Ovary (tissue), 9 donors: ENCODE results near the gene DOCK4. TPM values are rescaled to one million over a fixed set of nuclear protein-coding genes. Genes with fewer than 3 reads are reported as not detected.
"Not testable (repeated sequence)": the region's sequence is repeated elsewhere in the genome, so short reads cannot be mapped to it uniquely, and the experiment has no call there.

ENCODE experiments used
- DNase-seq, 5 donors: peaks; one replicate each; pipeline ENCODE4 v3.0.0-alpha.2; 2019 to 2020
- H3K27ac ChIP-seq, 2 donors: fragments of 200-600 bp; one replicate each; pipeline versions ENCODE4 v1.5.1 to v1.8.0; 2019 to 2022
- H3K27me3 ChIP-seq: fragments of 200-600 bp; one replicate; pipeline ENCODE4 v1.8.0; 2022
- H3K36me3 ChIP-seq: fragments of 200-600 bp; sonication (generic); one replicate; pipeline ENCODE4 v1.5.1; 2019
- H3K4me1 ChIP-seq: one replicate; pipeline ENCODE4 v1.8.1; 2013; ENCODE audit warnings: mild to moderate bottlenecking, moderate library complexity; ENCODE audit not compliant: insufficient read depth
- H3K4me3 ChIP-seq: fragments of 200-600 bp; sonication (generic); one replicate; pipeline ENCODE4 v1.5.1; 2017
- H3K9me3 ChIP-seq, 2 donors: fragments of 200-600 bp in 1 of 2; sonication (generic) in 1 of 2; one replicate each; pipeline versions ENCODE4 v1.5.1 to v1.8.1; 2013 to 2019; ENCODE audit warnings: mild to moderate bottlenecking in 1 of 2, moderate library complexity in 1 of 2
- CTCF ChIP-seq, 3 donors: fragments of 450-650 bp in 2 of 3; fragments of 200-600 bp in 1 of 3; IDR thresholded peaks; one replicate each; pipeline versions ENCODE4 v1.5.1 to v1.8.0; 2016 to 2022; ENCODE audit warnings: antibody characterized with exemption in 3 of 3, mild to moderate bottlenecking in 1 of 3
- EP300 ChIP-seq: sonication (generic); formaldehyde crosslinking; IDR thresholded peaks from one replicate; pipeline ENCODE4 v1.6.1; 2017; ENCODE audit warnings: antibody characterized with exemption
- POLR2A ChIP-seq: fragments of 450-650 bp; IDR thresholded peaks from one replicate; pipeline ENCODE4 v1.6.1; 2017; ENCODE audit warnings: antibody characterized with exemption, mild to moderate bottlenecking, moderate library complexity
- WGBS, 3 donors: extraction: QIAGEN DNeasy Blood & Tissue Kit in 1 of 3; methylation state at CpG; one replicate each; pipeline versions ENCODE4 v1.1.5 to v1.1.7; 2013 to 2017; 5-methylcytosine and 5-hydroxymethylcytosine counted together
- intact Hi-C, 4 donors: fragments of 100-400 bp; cut with DNase I; formaldehyde crosslinking; loops; one replicate each; pipeline versions ENCODE4 v1.11.0 to v1.15.1; 2022 to 2023
- polyA plus RNA-seq, 2 donors: library from polyadenylated mRNA; stranded (reverse); fragments of 200-250 nt in 1 of 2; fragments of 350-450 nt in 1 of 2; fragmentation: Illumina TruSeq in 1 of 2; extraction: RNeasy Lipid Tissue Mini Kit (QIAGEN cat#74804) in 1 of 2; gene quantifications; one replicate each; pipeline ENCODE4 v1.2.3, GENCODE V29; 2013 to 2014
- total RNA-seq, 7 donors: library from RNA; depleted of rRNA in 2 of 7; stranded (reverse); fragments of >200 nt in 2 of 7; fragmentation: NEBNext Ultra II Directional in 3 of 7; extraction: Animal tissue kit (Norgen Biotek cat#: 25700) in 3 of 7; gene quantifications; one replicate each; pipeline versions ENCODE4 v1.1.0 to v1.2.4, GENCODE V29; 2016 to 2023
- donor health status: DM: no; HTN: no; CAD: no; lungs with moderate emphysema.
- donor health status: DM: no; HTN: no; CAD: no.
- donor health status: Bipolar disorder and iron deficiency.
- donor health status: DM: yes; HTN: yes; CAD: no.
- donor health status: DM: no; HTN: no; CAD: no.
- donor health status: DM: yes; HTN: yes; CAD: no.

The DOCK4 gene
- total and polyA plus RNA-seq, 9 donors: 9.5 to 39.7 (median 27.3) TPM

- Histone ChIP-seq H3K27me3 (no peaks in the 10 kb centered on the region), H3K9me3 (no peaks in the 10 kb centered on the region), H3K36me3 (no peaks in the 10 kb centered on the region), H3K4me1 (no peaks in the 10 kb centered on the region), H3K27ac (no peak overlapping the region), H3K4me3 (no peak overlapping the region)
- intact Hi-C loops: loop anchor here in 1 of 4 donors (5.0 kb wide), 1 partner anchor 1253 kb away; no protein-coding TSS in a partner anchor
- no peak for DNase-seq
- WGBS, 3 donors: 50 to 81% (median 61%) methylated on average over 1 of the region's 1 CpG
- TF ChIP-seq POLR2A (no peak), EP300 (no peak), CTCF (IDR thresholded peaks at IDR 0.05) (no peak)
These were observed 48.0 kb upstream of the DOCK4 start for GRCh38 chr7:112254156-112254555.

- H3K4me1 ChIP-seq: no peaks in the 10 kb centered on the region
- no peaks in the 10 kb centered on the region for H3K36me3 ChIP-seq
- H3K4me3 ChIP-seq: no peak overlapping the region
- H3K9me3 ChIP-seq: no peaks in the 10 kb centered on the region
- intact Hi-C loops: loop anchor here in 1 of 4 donors (5.0 kb wide), 1 partner anchor 1255 kb away; no protein-coding TSS in a partner anchor
- no peaks in the 10 kb centered on the region for H3K27me3 ChIP-seq
- H3K27ac ChIP-seq: no peak overlapping the region
- WGBS, 3 donors: 71 to 88% (median 78%) methylated on average over 3 of the region's 3 CpGs
- no peak for DNase-seq
- no peak for TF ChIP-seq POLR2A
- TF ChIP-seq EP300: no peak
- no peak for TF ChIP-seq CTCF (IDR thresholded peaks at IDR 0.05)
These were observed 46.5 kb upstream of the DOCK4 start for GRCh38 chr7:112252691-112253090.

- DNase-seq: no peak
- no peak for TF ChIP-seq POLR2A
- no peak for TF ChIP-seq EP300
- no peak for TF ChIP-seq CTCF (IDR thresholded peaks at IDR 0.05)
- H3K36me3 ChIP-seq: no peaks in the 10 kb centered on the region
- no peaks in the 10 kb centered on the region for H3K9me3 ChIP-seq
- intact Hi-C loops: loop anchor here in 1 of 4 donors (5.0 kb wide), 1 partner anchor 1255 kb away; no protein-coding TSS in a partner anchor
- H3K4me1 ChIP-seq: no peaks in the 10 kb centered on the region
- 94 to 96% (median 95%) methylated on average over 3 of the region's 3 CpGs for WGBS, 3 donors
- no peaks in the 10 kb centered on the region for H3K27me3 ChIP-seq
- H3K27ac ChIP-seq: no peak overlapping the region
- no peak overlapping the region for H3K4me3 ChIP-seq
These were observed 45.9 kb upstream of the DOCK4 start for GRCh38 chr7:112252141-112252540.

GRCh38 chr7:112249967-112250366, 43.8 kb upstream of the DOCK4 start:
- not testable (repeated sequence) for H3K27ac ChIP-seq, H3K36me3 ChIP-seq, H3K4me1 ChIP-seq, DNase-seq, H3K4me3 ChIP-seq, H3K27me3 ChIP-seq, H3K9me3 ChIP-seq
- WGBS, 3 donors: 74 to 77% (median 75%) methylated on average over 13 of the region's 13 CpGs
- intact Hi-C loops: loop anchor here in 1 of 4 donors (5.0 kb wide), 1 partner anchor 1257 kb away; no protein-coding TSS in a partner anchor

- WGBS, 3 donors: 98 to 99% (median 99%) methylated on average over 2 of the region's 2 CpGs
These were observed 42.4 kb upstream of the DOCK4 start for GRCh38 chr7:112248598-112248997.

More at GRCh38 chr7:112248598-112248997, 42.4 kb upstream of the DOCK4 start:
- no peaks in the 10 kb centered on the region for H3K36me3 ChIP-seq
- no peak overlapping the region for H3K4me3 ChIP-seq
- DNase-seq: no peak
- peaks cover 2% of the 10 kb centered on the region for H3K27me3 ChIP-seq
- H3K27ac ChIP-seq: no peak overlapping the region
- intact Hi-C loops: no loop called here
- H3K9me3 ChIP-seq: no peaks in the 10 kb centered on the region
- H3K4me1 ChIP-seq: no peaks in the 10 kb centered on the region
- TF ChIP-seq EP300: no peak
